ENCODE measurements around the gene SEMA6C. TPM values are rescaled to one million over a fixed set of nuclear protein-coding genes. Genes with fewer than 3 reads are reported as not detected.
"Not testable (repeated sequence)": the region's sequence is repeated elsewhere in the genome, so short reads cannot be mapped to it uniquely, and the experiment has no call there.

Gene SEMA6C
- total RNA-seq (2014; rRNA removed), result 2.1 and 3.8 TPM in 2 replicates
- polyA plus RNA-seq (2012), result 2.8 TPM

- DNase-seq (ENCODE audit: low read depth), result peak; percentile 89
Measured at GRCh38 chr1:151146412-151147131, at the start of gene SEMA6C. Gene SEMA6C, minus strand, starts transcription at chr1:151146631. Its CDS starts 4,010 bp downstream, at chr1:151142621.

- DNase-seq (ENCODE audit: low read depth), result peak; percentile 87
Measured at GRCh38 chr1:151194894-151195594, 48.6 kb upstream of the SEMA6C start.

GRCh38 chr1:151193856-151194255, 47.4 kb upstream of the SEMA6C start:
- no peak for DNase-seq (ENCODE audit: low read depth)

- no peak for DNase-seq (ENCODE audit: low read depth)
Measured at GRCh38 chr1:151193304-151193703, 46.9 kb upstream of the SEMA6C start.

- no peak for DNase-seq (ENCODE audit: low read depth)
Measured at GRCh38 chr1:151192047-151192446, 45.6 kb upstream of the SEMA6C start.

- DNase-seq (ENCODE audit: low read depth), result peak; percentile 83
Measured at GRCh38 chr1:151189637-151190445, 43.4 kb upstream of the SEMA6C start, which contains the start of gene VPS72. Gene VPS72, minus strand, starts transcription at chr1:151190197. Its CDS starts 76 bp downstream, at chr1:151190121.

GRCh38 chr1:151188667-151189066, 42.2 kb upstream of the SEMA6C start:
- not testable (repeated sequence) for DNase-seq (ENCODE audit: low read depth)

GRCh38 chr1:151187205-151187604, 40.8 kb upstream of the SEMA6C start:
- no peak for DNase-seq (ENCODE audit: low read depth)

GRCh38 chr1:151184211-151184610, 37.8 kb upstream of the SEMA6C start:
- no peak for DNase-seq (ENCODE audit: low read depth)

GRCh38 chr1:151176514-151177045, 30.1 kb upstream of the SEMA6C start:
- DNase-seq (ENCODE audit: low read depth), result no peak

GRCh38 chr1:151175863-151176262, 29.4 kb upstream of the SEMA6C start, which contains the start of gene TMOD4:
Gene TMOD4, minus strand, starts transcription at chr1:151175981. Its CDS starts 1,106 bp downstream, at chr1:151174875.
- DNase-seq (ENCODE audit: low read depth), result no peak

GRCh38 chr1:151175041-151175741, 28.8 kb upstream of the SEMA6C start:
- DNase-seq (ENCODE audit: low read depth), result no peak

GRCh38 chr1:151171190-151171589, 24.8 kb upstream of the SEMA6C start:
- no peak for DNase-seq (ENCODE audit: low read depth)

GRCh38 chr1:151167116-151167515, 20.7 kb upstream of the SEMA6C start:
- no peak for DNase-seq (ENCODE audit: low read depth)

GRCh38 chr1:151166505-151166956, 20.1 kb upstream of the SEMA6C start:
- peak; percentile 76 for DNase-seq (ENCODE audit: low read depth)

GRCh38 chr1:151165738-151166504, 19.5 kb upstream of the SEMA6C start, which contains the start of the genes LYSMD1 and SCNM1:
Gene LYSMD1, minus strand, starts transcription at chr1:151165902. Its CDS starts 644 bp downstream, at chr1:151165258.
Gene SCNM1, plus strand, starts transcription at chr1:151166144. Its CDS starts 9 bp downstream, at chr1:151166153.
- DNase-seq (ENCODE audit: low read depth), result peak; percentile 99

GRCh38 chr1:151165281-151165737, 18.9 kb upstream of the SEMA6C start:
- peak; percentile 60 for DNase-seq (ENCODE audit: low read depth)

GRCh38 chr1:151164732-151165280, 18.4 kb upstream of the SEMA6C start:
- no peak for DNase-seq (ENCODE audit: low read depth)

GRCh38 chr1:151159373-151159772, 12.9 kb upstream of the SEMA6C start:
- no peak for DNase-seq (ENCODE audit: low read depth)

All from LHCN-M2 (cell line).